22Rv1 (cell line): Measurements from ENCODE around the gene SPIN1.

Source experiments
- CTCF ChIP-seq: fragments of 450-650 bp; IDR thresholded peaks from 2 replicates; pipeline ENCODE4 v1.5.1; 2017; ENCODE audit warnings: mild to moderate bottlenecking
- ZFX ChIP-seq: fragments of 450-650 bp; IDR thresholded peaks from 2 replicates; pipeline ENCODE4 v1.6.1; 2017; ENCODE audit warnings: antibody characterized with exemption, borderline replicate concordance

DNA sequence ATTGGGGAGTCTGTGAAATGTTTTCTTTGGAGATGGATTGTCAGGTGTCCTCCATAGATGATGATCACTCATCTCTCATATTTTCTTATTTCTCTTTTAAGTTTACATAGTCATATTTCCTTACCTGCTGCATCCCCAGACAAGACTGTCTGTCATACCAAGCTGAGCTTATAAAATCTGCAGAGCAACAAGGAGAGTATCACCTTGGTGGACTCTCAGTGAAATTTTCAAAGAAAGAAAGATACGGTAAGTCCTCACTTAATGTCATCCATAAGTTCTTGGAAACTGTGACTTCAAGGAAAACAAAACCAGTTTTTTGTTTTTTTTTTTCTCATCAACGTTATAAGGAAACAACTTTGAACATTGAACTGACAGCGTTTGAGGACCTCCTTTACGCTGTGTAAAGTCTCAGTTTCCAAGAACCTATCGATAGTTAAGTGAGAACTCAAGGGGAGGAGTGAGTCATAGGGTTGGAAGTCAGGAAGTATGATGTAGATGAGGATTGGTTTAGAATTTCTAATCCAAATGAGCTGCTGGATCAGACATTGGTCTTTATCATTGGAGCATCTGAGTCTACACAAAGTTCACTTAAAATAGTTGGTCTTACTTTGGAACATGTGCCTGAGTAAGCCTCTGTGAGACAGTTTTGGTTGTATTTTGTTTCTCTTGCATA is 45.5 kb downstream of the SPIN1 start:
- no peak for TF ChIP-seq CTCF
- TF ChIP-seq ZFX = no peak
